HuH-7 (cell line): ENCODE results near the gene KSR1.
A peak's percentile ranks its signal among the peaks of the same experiment; 100 is the strongest.

Experiments used
- DNase-seq: peaks from one replicate; pipeline ENCODE4 v3.0.0; 2011; ENCODE audit warnings: low spot score

The KSR1 gene

GRCh38 chr17:27569884-27570577 lies 113.8 kb downstream of the KSR1 start:
- peak; percentile 56 for DNase-seq

GRCh38 chr17:27570578-27570914 lies 114.3 kb downstream of the KSR1 start:
- DNase-seq = no peak

DNA sequence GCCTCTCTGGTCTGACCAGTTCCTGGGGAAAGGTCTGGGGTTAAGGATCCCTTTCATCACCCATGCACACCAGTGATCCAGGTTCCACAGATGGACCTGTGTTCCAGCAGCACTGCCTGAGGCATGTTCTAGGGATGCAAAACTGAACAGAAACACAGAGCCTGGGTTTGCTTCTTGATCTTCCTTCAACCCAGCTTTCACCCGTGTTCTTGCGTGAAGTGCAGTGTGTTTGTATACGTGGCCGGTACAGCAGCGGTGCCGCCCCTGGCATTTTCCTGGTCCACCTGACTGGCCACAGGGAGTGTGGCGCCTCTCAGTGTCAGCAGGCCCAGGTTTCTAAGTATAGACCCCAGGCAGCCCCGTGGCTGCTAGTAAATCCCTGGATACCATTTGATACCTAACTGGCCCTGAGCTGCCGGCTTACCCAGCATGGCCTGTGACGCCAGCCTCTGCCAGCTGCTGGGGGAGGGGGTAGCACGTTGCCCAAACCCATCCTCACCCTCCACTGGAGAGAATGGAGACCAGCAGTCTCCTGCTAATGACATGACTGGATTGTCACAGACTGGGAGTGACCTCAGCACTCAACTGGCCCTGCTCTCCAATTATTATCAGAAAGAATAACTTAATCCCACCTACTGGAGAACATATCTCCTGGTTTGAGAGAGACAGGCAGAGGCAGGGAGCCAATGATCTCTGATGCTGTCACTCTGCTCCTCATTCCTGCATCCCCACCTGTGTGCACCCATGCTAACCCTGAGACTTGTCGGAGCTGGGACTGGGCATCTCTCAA lies 115.5 kb downstream of the KSR1 start:
- DNase-seq = no peak

DNA sequence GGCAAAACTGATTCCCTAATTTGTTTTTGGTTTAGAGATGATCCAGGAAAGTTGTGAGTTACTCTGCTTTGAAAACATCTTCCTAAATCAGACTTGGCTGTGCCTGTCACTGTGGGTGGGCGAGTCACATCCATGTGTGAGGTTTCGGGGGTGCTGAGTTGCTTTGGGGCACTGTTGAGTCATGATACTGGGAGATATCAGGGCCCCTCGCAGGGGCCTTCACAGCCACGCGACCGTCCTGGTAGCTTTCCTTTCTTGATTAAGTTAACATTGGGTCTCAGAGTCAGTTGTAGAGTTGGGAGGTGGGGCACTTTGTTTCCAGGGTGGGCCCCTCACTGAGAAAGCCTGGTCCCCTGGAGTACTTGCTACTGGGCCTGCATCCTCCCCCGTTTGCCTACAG lies 116.4 kb downstream of the KSR1 start:
- DNase-seq = no peak

DNA sequence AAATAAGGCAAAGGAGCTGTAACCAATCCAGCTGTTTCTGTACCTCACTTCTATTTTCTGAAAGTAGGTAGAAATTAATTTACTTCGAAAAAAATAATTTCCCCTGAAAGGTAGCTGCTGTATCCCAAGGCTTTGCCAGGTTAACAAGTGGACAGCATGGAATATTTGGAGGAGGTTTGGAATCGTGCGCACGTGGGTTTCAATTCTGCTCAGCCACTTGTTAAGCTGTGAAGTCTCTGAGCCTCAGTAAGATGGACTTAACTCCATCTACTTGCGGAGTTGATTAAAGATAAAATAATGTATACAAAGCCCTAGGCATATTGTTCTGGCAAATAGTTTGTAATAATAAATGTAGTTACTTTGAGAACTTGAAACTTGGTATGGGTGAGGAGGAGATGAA lies 117.3 kb downstream of the KSR1 start:
- DNase-seq = no peak

DNA sequence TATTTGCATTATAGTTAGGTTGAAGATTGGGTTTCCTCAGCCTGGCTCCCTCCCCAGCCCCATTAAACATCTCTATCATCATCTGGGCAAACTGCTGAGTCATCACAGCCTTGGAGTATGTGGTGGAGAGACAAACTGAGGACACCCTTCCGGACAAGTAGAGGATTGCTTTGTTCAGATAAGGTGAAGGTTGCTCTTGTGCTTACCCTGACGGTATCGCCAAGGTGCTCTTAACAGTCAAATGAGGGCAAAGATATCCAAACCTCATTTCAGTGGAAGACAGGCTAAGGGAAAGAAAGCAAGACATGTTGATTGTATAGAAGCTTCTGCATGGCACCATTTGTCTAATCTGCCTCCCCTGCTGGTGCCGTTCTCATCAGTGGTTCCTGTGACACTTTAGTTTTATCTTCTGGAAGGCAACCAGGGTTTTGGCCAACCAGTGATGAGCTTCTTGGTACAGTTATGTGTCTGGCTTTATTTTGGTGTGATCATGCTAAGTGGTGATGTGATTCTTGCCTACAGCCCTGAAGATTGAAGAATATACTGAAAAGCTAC lies 117.8 kb downstream of the KSR1 start:
- no peak for DNase-seq

GRCh38 chr17:27575096-27575911 lies 119.1 kb downstream of the KSR1 start:
- no peak for DNase-seq

DNA sequence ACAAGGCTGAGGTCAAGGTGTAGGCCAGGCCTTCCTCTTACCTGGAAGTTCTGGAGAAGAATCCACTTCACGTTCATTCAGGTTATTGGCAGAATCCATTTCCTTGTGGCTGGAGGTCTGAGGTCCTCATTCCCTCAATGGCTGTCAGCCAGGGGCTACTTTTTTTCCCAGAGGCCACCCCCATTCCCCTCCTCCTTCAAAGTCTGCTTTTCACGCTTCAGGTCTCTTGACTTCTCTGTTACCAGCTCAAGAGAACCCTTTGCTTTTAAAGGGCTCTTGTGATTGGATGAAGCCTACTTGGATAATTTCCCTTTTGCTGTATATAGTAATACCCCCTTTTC lies 119.6 kb downstream of the KSR1 start:
- DNase-seq = no peak

DNA sequence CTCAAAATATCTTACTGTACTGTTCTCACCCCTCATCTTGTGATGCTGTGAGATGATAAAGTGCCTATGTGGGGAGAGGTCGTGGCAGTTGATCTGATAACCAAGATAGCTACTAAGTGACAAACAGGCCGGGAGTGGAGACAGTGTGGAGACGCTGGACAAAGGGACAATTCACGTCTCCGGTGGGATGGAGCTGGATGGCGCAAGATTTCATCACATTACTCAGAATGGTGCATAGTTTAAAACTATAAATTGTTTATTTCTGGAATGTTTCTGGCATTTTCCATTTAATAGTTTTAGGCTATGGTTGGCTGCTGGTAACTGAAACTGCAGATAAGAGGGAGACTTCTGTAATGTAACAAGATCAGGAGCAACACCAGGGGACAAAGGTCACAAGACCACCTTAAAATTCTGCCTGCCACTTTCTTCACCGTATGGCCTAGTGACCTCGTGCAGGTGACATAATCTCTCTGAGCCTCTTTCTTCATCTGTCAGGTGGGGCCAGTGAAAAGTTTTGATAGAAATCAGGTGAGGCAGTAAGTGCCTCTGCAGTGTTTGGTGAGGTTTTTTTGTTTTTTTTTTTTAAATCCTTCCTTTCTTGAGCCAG lies 120.3 kb downstream of the KSR1 start:
- DNase-seq = peak; percentile 41

DNA sequence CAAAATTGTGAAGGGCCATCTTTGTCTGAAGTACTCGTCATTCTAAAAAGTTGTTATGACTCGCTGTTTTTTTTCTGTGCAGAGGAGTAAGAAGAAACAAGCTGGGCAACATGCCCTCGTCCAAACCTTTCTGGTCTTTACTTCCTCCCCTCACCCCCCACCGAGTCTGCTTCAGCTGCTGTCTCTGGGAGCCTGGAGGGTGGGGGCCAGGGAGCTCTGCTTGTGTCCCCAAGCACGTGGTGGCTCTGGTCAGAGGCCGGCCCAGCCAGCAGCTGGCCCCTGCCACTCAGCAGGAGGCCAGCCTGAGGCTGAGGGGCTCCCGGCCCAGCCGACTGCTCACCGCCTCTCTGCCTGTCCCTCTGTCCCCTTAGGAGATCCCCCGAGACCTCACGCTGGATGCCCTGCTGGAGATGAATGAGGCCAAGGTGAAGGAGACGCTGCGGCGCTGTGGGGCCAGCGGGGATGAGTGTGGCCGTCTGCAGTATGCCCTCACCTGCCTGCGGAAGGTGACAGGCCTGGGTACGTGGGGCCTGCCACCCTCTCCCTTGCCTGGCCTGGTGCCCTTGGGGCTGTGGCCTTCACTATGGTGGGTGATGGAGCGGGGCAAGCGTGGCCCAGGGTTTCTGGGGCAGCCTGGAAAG lies 121.0 kb downstream of the KSR1 start:
- DNase-seq = no peak

- DNase-seq = no peak
These were observed 121.9 kb downstream of the KSR1 start for GRCh38 chr17:27577884-27578717.

- no peak for DNase-seq
These were observed 122.5 kb downstream of the KSR1 start for GRCh38 chr17:27578718-27579085.

GRCh38 chr17:27579304-27579703 lies 123.1 kb downstream of the KSR1 start:
- DNase-seq = no peak

DNA sequence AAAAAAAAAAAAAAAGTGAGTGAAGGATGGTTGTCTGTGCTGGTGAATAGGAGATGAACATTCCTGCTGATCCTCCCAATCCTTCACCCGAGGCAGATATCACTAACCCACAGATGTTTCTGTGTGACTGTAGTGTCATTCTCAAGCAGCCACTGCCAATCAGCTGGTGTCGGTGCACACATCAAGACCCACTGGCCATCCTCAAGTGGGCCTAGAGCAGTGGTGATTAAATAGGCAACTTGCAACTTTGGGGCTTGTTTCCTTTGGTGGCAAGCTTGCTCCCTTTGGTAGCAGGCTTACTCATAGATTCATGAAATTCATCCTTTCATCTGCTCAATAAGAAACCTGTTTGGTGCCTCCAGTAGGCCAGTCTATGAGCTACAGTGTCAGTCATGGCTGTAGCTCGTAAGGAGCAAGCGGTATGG lies 123.7 kb downstream of the KSR1 start:
- no peak for DNase-seq

GRCh38 chr17:27581016-27581415 lies 124.8 kb downstream of the KSR1 start:
- no peak for DNase-seq

GRCh38 chr17:27582696-27583095 lies 126.4 kb downstream of the KSR1 start:
- DNase-seq = no peak

DNA sequence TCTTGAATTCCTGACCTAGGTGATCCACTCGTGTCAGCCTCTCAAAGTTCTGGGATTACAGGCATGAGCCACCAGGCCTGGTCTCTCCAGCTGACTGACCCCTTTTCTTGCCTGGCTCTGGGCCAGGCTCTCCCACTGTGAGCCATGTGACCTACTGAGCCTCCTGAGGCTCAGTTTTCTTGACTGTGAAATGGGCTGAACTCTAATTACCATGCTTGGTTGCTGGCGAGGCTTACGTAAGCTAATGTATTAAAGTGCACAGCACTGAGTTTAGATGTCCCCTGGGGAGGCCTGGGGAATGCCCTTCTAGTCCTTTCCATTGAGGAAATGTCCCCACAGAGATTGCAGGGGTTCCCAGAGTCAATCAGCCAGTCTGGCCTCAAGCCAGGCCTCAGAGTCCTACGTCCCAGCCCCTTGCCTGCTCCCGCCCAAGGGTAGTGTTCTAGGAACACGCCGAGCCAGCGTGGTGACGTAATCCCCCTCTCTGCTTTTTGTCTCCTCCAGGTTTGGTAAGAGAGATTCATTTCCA lies 129.0 kb downstream of the KSR1 start:
- no peak for DNase-seq

DNA sequence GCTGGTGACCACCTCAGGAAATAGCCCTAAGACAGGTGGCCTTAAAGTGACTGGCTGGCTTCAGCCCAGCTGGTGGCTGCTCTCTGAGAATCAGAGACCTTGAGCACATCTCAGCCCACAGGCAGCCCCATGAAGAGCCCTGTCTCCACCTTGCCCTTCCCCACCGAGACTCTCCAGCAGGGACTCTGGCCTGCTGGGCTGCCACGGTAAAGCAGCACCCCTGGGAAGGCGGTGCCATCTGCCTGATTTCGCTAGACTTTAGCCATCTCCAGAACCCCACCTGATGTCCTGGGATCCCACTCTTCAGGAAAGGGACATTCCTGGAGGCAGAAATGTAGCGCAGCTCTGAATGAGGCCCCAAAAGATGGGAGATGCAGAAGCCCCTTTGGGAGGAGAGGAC lies 129.5 kb downstream of the KSR1 start:
- no peak for DNase-seq

DNA sequence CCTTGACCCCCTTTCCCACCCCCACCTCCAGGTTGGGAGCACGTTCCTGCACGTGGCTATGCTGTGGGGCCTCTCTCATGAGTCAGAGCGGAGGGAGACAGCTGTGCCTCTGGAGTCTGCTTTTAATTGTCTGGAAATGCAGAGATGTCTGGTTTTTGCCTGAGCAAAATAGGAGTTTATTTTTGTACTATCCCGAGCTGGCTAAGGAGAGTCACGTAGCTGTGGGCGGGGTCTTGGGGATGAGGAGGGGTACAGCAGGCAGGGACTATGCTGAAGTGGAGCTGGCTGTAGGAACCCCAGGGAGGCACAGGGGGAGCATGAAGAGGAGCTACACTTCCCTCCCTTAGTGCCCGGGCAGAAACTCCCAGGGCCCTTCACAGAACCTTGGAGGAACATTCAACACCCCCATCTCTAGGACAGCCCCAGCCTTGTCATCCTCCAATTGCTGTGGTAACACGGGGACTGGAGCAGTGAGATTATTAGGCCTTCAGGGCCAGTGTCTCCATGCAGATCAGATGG lies 130.0 kb downstream of the KSR1 start:
- DNase-seq = no peak

GRCh38 chr17:27588354-27588753 lies 132.1 kb downstream of the KSR1 start:
- DNase-seq = no peak
